ENCODE data around the gene CYBA.

Gene CYBA

DNA sequence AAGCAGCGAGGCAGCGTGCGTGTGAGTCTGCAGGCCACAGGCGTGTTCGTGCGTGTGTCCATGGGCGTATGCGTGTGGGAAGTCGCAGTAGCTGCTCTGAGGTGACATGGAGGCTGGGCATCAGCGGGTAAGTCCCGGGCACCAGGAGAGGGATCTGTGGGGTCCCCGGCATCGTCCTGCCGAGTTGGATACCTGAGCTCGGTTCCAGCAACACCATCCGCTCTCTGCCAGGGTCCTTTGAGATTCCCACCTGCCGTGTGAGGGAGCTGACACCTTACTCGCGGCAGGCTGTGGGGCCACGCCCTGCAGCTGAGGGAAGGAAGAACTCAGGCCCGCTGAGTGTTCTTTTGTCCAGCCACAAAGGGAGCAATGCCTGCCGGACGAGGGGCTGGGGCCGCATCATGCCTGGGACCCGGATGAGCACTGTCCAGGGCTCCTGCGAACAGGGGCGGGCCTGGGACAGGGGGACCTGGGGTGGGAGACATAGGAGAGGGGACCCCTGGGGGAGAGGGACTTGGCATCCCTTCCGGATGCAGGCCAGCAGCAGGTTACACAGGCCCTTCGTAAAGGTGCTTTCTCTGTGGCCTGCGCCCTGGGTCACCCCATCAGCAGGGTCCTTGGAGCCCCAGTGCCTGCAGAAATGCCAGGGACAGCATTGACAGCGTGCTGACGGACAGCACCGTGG is 40.4 kb upstream of the CYBA start:
- TF ChIP-seq, protein P1, sequence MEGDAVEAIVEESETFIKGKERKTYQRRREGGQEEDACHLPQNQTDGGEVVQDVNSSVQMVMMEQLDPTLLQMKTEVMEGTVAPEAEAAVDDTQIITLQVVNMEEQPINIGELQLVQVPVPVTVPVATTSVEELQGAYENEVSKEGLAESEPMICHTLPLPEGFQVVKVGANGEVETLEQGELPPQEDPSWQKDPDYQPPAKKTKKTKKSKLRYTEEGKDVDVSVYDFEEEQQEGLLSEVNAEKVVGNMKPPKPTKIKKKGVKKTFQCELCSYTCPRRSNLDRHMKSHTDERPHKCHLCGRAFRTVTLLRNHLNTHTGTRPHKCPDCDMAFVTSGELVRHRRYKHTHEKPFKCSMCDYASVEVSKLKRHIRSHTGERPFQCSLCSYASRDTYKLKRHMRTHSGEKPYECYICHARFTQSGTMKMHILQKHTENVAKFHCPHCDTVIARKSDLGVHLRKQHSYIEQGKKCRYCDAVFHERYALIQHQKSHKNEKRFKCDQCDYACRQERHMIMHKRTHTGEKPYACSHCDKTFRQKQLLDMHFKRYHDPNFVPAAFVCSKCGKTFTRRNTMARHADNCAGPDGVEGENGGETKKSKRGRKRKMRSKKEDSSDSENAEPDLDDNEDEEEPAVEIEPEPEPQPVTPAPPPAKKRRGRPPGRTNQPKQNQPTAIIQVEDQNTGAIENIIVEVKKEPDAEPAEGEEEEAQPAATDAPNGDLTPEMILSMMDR (IDR thresholded peaks at IDR 0.05; ENCODE audit: insufficient read depth, low read length), result no peak
- no peak for TF ChIP-seq SPI1 (IDR thresholded peaks at IDR 0.05; ENCODE audit: borderline replicate concordance, low read depth)
- TF ChIP-seq GABPA (IDR thresholded peaks at IDR 0.05; ENCODE audit: low read depth), result no peak
- no peak for TF ChIP-seq POLR2AphosphoS5 (IDR thresholded peaks at IDR 0.05; ENCODE audit: low read depth)
- no peak for TF ChIP-seq REST (IDR thresholded peaks at IDR 0.05; ENCODE audit: insufficient replicate concordance, low read depth)
- Histone ChIP-seq H3K27me3 (ENCODE audit: insufficient read depth, poor library complexity, severe bottlenecking) (no peaks in the 10 kb centered on the region), H3K4me3 (replicated peaks; ENCODE audit: insufficient read depth, low read length) (no peak overlapping the region), H3K27ac (replicated peaks) (no peak overlapping the region)
- no peak for DNase-seq (ENCODE audit: low read depth in 1 of 2, low spot score in 1 of 2)

- TF ChIP-seq SPI1 (IDR thresholded peaks at IDR 0.05; ENCODE audit: borderline replicate concordance, low read depth) (no peak), GABPA (IDR thresholded peaks at IDR 0.05; ENCODE audit: low read depth) (no peak), REST (IDR thresholded peaks at IDR 0.05; ENCODE audit: insufficient replicate concordance, low read depth) (no peak), POLR2AphosphoS5 (IDR thresholded peaks at IDR 0.05; ENCODE audit: low read depth) (no peak)
- TF ChIP-seq, protein P1 (IDR thresholded peaks at IDR 0.05; ENCODE audit: insufficient read depth, low read length), result no peak
- H3K4me3 ChIP-seq (replicated peaks; ENCODE audit: insufficient read depth, low read length), result no peak overlapping the region
- H3K27ac ChIP-seq (replicated peaks), result no peak overlapping the region
- no peaks in the 10 kb centered on the region for H3K27me3 ChIP-seq (ENCODE audit: insufficient read depth, poor library complexity, severe bottlenecking)
- DNase-seq (ENCODE audit: low read depth in 1 of 2, low spot score in 1 of 2), result no peak
Measured at GRCh38 chr16:88690341-88691128, 39.7 kb upstream of the CYBA start.

DNA sequence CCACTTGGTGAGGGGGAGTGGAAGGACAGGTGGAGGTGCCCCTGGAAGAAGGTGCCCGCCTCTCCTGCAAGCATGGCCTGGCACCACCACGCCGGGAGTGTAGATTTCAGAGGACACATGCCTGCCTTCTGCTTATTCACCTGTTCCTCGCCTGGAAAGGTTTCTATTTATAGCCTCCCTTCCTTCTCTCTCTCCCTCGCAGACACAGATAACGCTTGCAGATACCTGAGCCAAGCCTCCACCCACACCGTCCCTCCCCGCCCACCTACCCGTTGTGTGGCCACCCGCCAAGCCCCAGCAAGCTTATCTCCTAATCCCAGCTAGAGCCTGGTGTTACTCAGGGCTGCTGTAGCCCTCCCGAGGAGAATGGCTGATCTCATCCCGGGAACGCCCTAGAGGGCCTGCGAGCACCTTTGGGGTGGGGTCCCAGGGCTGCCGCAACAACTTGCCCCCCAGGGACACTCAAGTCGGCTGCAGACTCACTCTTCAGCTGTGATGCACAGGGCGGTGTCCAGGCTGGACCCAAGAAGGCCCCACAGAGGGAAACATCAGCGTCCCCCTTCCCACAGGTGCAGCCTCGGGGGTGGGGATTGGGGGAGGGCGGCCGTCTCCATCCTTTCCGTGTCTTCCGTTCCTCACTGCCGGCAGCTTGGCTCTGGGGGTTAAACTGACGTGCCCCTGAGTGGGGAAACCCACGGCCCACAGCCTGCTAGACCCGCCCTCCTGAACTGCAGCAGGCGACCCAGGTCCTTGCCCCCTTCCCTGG is 37.3 kb upstream of the CYBA start:
- no peak overlapping the region for H3K4me3 ChIP-seq (replicated peaks; ENCODE audit: insufficient read depth, low read length)
- no peak overlapping the region for H3K27ac ChIP-seq (replicated peaks)
- H3K27me3 ChIP-seq (ENCODE audit: insufficient read depth, poor library complexity, severe bottlenecking), result no peaks in the 10 kb centered on the region
- no peak for DNase-seq (ENCODE audit: low read depth in 1 of 2, low spot score in 1 of 2)
- TF ChIP-seq SPI1 (IDR thresholded peaks at IDR 0.05; ENCODE audit: borderline replicate concordance, low read depth) (no peak), GABPA (IDR thresholded peaks at IDR 0.05; ENCODE audit: low read depth) (no peak), POLR2AphosphoS5 (IDR thresholded peaks at IDR 0.05; ENCODE audit: low read depth) (no peak), REST (IDR thresholded peaks at IDR 0.05; ENCODE audit: insufficient replicate concordance, low read depth) (no peak)
- TF ChIP-seq, protein P1 (IDR thresholded peaks at IDR 0.05; ENCODE audit: insufficient read depth, low read length), result no peak

All from HL-60 (cell line).